ENCODE results near the gene PHLDB2.

PHLDB2 gene

GRCh38 chr3:111859974-111860859 is 1.2 kb downstream of the PHLDB2 start:
- TF ChIP-seq SIN3A (IDR thresholded peaks at IDR 0.05; ENCODE audit: borderline replicate concordance, insufficient read depth, low read length) (no peak), POLR2AphosphoS5 (IDR thresholded peaks at IDR 0.05; ENCODE audit: low read depth, low read length) (no peak)

DNA sequence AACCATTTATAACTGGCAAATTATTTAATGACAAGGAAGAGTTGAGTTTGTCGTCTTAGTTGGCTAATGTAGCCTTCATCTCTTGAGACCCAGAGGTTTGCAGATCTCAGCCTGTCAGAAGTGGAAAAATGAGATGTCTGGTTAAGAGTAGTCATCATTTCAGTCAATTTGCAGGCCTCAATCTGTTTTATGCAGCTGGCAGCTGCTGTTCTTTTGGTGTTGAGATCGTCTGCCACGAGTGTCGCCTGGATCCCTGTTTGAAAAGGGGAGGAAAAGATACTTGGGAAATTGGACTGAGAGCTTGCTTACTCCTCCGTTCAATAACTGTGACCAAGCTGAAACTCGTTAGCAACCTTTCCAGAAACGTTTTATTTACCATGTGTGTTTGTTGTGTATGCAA is 2.3 kb downstream of the PHLDB2 start:
- TF ChIP-seq POLR2AphosphoS5 (IDR thresholded peaks at IDR 0.05; ENCODE audit: low read depth, low read length): no peak
- TF ChIP-seq FOXP2 (optimal IDR thresholded peaks at IDR 0.05; ENCODE audit: borderline replicate concordance, extremely low read depth, extremely low read length, insufficient read depth): no peak
- no peak for TF ChIP-seq SIN3A (IDR thresholded peaks at IDR 0.05; ENCODE audit: borderline replicate concordance, insufficient read depth, low read length)
- TF ChIP-seq, protein P1, sequence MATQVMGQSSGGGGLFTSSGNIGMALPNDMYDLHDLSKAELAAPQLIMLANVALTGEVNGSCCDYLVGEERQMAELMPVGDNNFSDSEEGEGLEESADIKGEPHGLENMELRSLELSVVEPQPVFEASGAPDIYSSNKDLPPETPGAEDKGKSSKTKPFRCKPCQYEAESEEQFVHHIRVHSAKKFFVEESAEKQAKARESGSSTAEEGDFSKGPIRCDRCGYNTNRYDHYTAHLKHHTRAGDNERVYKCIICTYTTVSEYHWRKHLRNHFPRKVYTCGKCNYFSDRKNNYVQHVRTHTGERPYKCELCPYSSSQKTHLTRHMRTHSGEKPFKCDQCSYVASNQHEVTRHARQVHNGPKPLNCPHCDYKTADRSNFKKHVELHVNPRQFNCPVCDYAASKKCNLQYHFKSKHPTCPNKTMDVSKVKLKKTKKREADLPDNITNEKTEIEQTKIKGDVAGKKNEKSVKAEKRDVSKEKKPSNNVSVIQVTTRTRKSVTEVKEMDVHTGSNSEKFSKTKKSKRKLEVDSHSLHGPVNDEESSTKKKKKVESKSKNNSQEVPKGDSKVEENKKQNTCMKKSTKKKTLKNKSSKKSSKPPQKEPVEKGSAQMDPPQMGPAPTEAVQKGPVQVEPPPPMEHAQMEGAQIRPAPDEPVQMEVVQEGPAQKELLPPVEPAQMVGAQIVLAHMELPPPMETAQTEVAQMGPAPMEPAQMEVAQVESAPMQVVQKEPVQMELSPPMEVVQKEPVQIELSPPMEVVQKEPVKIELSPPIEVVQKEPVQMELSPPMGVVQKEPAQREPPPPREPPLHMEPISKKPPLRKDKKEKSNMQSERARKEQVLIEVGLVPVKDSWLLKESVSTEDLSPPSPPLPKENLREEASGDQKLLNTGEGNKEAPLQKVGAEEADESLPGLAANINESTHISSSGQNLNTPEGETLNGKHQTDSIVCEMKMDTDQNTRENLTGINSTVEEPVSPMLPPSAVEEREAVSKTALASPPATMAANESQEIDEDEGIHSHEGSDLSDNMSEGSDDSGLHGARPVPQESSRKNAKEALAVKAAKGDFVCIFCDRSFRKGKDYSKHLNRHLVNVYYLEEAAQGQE (IDR thresholded peaks at IDR 0.05; ENCODE audit: insufficient read depth in 1 of 2, low read depth in 2 of 2, low read length in 2 of 2): no peak
- no peak for TF ChIP-seq TAF1 (IDR thresholded peaks at IDR 0.05; ENCODE audit: borderline replicate concordance, insufficient read depth, low read length)

DNA sequence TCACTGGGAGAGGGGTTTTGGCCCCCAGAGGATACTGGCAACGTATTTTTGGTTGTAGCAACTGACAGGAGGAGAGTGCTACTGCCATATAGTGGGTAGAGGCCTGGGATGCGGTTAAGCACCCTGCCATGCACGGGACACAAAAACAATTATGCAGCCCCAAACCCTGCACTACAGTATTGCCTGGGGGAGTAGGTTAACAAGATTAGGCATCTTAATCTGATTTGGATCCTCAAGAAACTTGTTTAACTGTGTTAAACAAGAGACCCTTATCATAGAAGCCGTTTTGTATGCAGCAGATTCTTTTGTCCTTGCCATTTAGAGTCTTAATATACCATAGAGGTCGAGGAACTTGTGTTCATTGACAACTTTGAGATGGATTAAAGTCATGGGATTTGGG is 3.4 kb downstream of the PHLDB2 start:
- TF ChIP-seq POLR2AphosphoS5 (IDR thresholded peaks at IDR 0.05; ENCODE audit: low read depth, low read length): no peak

DNA sequence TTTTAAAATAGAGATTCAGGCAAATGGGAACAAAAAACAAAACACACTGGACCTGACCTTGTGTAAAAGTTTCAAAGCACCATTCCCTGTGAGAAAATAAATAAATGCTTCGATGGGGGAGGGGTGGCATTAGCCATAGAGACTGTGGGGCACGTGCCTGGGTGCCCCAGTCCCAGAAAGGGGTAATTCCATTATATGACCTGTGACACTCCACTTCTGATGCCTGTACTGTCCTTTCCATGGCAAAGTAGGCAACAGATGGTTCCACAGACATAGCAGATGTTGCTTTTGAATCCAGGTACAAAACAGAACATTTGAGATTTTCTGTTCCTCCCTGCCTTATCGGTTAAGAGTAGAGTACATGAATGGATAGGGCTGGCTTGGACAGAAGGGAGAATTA is 3.9 kb downstream of the PHLDB2 start:
- TF ChIP-seq POLR2AphosphoS5 (IDR thresholded peaks at IDR 0.05; ENCODE audit: low read depth, low read length) (no peak), SIN3A (IDR thresholded peaks at IDR 0.05; ENCODE audit: borderline replicate concordance, insufficient read depth, low read length) (no peak), TAF1 (IDR thresholded peaks at IDR 0.05; ENCODE audit: borderline replicate concordance, insufficient read depth, low read length) (no peak), FOXP2 (optimal IDR thresholded peaks at IDR 0.05; ENCODE audit: borderline replicate concordance, extremely low read depth, extremely low read length, insufficient read depth) (no peak)
- TF ChIP-seq, protein P1 (IDR thresholded peaks at IDR 0.05; ENCODE audit: insufficient read depth in 1 of 2, low read depth in 2 of 2, low read length in 2 of 2): no peak

GRCh38 chr3:111863942-111864694 is 5.1 kb downstream of the PHLDB2 start:
- TF ChIP-seq TAF1 (IDR thresholded peaks at IDR 0.05; ENCODE audit: borderline replicate concordance, insufficient read depth, low read length) (no peak), FOXP2 (optimal IDR thresholded peaks at IDR 0.05; ENCODE audit: borderline replicate concordance, extremely low read depth, extremely low read length, insufficient read depth) (no peak), POLR2AphosphoS5 (IDR thresholded peaks at IDR 0.05; ENCODE audit: low read depth, low read length) (no peak), SIN3A (IDR thresholded peaks at IDR 0.05; ENCODE audit: borderline replicate concordance, insufficient read depth, low read length) (no peak)
- TF ChIP-seq, protein P1 (IDR thresholded peaks at IDR 0.05; ENCODE audit: insufficient read depth in 1 of 2, low read depth in 2 of 2, low read length in 2 of 2): no peak
